GM12878 (cell line): ENCODE measurements around the gene ZDHHC18. TPM values are rescaled to one million over a fixed set of nuclear protein-coding genes. Genes with fewer than 3 reads are reported as not detected.

Experiments used
- ATAC-seq: fragments of 200-7000 bp; cut with Tn5 transposase; 3 replicates; pipeline ENCODE4 v1.9.1; 2020; ENCODE audit warnings: mild to moderate bottlenecking, moderate library complexity
- BruUV-seq: library from RNA; stranded (reverse); fragments of 400-500 nt; replicated peaks from 2 replicates; lab custom pipeline; 2021; lab: Mats Ljungman, UMichigan
- CTCF ChIA-PET: fragments of 300-600 bp; sonication (Branson Sonifier 250); formaldehyde crosslinking; extraction: SDS; loops from one replicate; lab custom pipeline; 2021; ENCODE audit warnings: inconsistent platforms; lab: Yijun Ruan, JAX
- POLR2A ChIA-PET: fragments of 350-600 bp; formaldehyde crosslinking; extraction: SDS; loops from one replicate; lab custom pipeline; 2021; ENCODE audit warnings: inconsistent platforms; lab: Charles Lee
- RAD21 ChIA-PET: fragments of 300-600 bp; sonication (Branson Sonifier 250); formaldehyde crosslinking; loops from one replicate; lab custom pipeline; 2023; ENCODE audit warnings: antibody characterized with exemption; ENCODE audit not compliant: unreplicated experiment; lab: Charles Lee
- SMC1A ChIA-PET: fragments of 300-600 bp; sonication (Branson Sonifier 250); formaldehyde crosslinking; loops from one replicate; lab custom pipeline; 2023; ENCODE audit not compliant: unreplicated experiment, uncharacterized antibody; lab: Charles Lee
- DNase-seq: peaks from one replicate; pipeline ENCODE4 v3.0.0-alpha.2; 2011; ENCODE audit warnings: low read depth, low spot score
- FAIRE-seq: peaks from 3 replicates; lab custom pipeline; 2011; peaks lifted over from hg19 to GRCh38; lab: Jason Lieb, UNC
- H2AFZ ChIP-seq: 2 replicates; pipeline ENCODE4 v1.6.0; 2011; ENCODE audit warnings: low read depth, low read length, control low read depth; ENCODE audit not compliant: control insufficient read depth
- H3K27ac ChIP-seq: 2 replicates; pipeline ENCODE4 v1.5.1; 2011; ENCODE audit warnings: control low read depth; ENCODE audit not compliant: control insufficient read depth, insufficient read depth
- H3K27me3 ChIP-seq, 2 experiments: replicated peaks in 1 of 2; 2 replicates each; pipeline versions ENCODE4 v1.6.0 to v1.6.1; 2011; ENCODE audit warnings: low read length in 1 of 2; ENCODE audit not compliant: control insufficient read depth in 2 of 2, insufficient read depth in 2 of 2
- H3K36me3 ChIP-seq, 2 experiments: 2 replicates each; pipeline ENCODE4 v1.5.1; 2011; ENCODE audit warnings: low read length in 1 of 2; ENCODE audit not compliant: control insufficient read depth in 2 of 2, insufficient read depth in 2 of 2
- H3K4me1 ChIP-seq: 2 replicates; pipeline ENCODE4 v1.6.1; 2011; ENCODE audit warnings: mild to moderate bottlenecking, low read length, moderate library complexity, mixed read lengths; ENCODE audit not compliant: control insufficient read depth, insufficient read depth
- H3K4me2 ChIP-seq: 2 replicates; pipeline ENCODE4 v1.6.0; 2011; ENCODE audit warnings: control low read depth; ENCODE audit not compliant: control insufficient read depth, insufficient read depth
- H3K4me3 ChIP-seq: fragments of 200-600 bp; sonication (generic); 2 replicates; pipeline ENCODE4 v1.5.1; 2016
- H3K79me2 ChIP-seq: 2 replicates; pipeline ENCODE4 v1.6.0; 2011; ENCODE audit warnings: low read length; ENCODE audit not compliant: control insufficient read depth, insufficient read depth
- H3K9ac ChIP-seq: 2 replicates; pipeline ENCODE4 v1.8.0; 2011; ENCODE audit warnings: low read length, control low read depth, mixed read lengths; ENCODE audit not compliant: control insufficient read depth, insufficient read depth
- H3K9me3 ChIP-seq: replicated peaks from 3 replicates; pipeline ENCODE4 v1.5.1; 2011; ENCODE audit warnings: mild to moderate bottlenecking, low read length; ENCODE audit not compliant: control insufficient read depth, insufficient read depth
- H4K20me1 ChIP-seq: 2 replicates; pipeline ENCODE4 v1.6.0; 2011; ENCODE audit not compliant: control insufficient read depth, insufficient read depth
- CEBPB ChIP-seq, 2 experiments: fragments of 150-350 bp in 1 of 2; IDR thresholded peaks; 2 replicates each; pipeline ENCODE4 v1.6.1; 2012 to 2014; ENCODE audit warnings: low read depth in 2 of 2, low read length in 2 of 2, borderline replicate concordance in 1 of 2, inconsistent platforms in 1 of 2
- CHD2 ChIP-seq: IDR thresholded peaks from 2 replicates; pipeline ENCODE4 v1.6.1; 2011; ENCODE audit warnings: low read depth, low read length, improper control_type of control experiment, borderline replicate concordance
- E2F4 ChIP-seq: IDR thresholded peaks from 2 replicates; pipeline ENCODE4 v1.6.1; 2012; ENCODE audit warnings: low read depth, low read length, improper control_type of control experiment
- HDAC2 ChIP-seq: fragments of 200-600 bp; sonication (generic); IDR thresholded peaks from 2 replicates; pipeline ENCODE4 v1.6.1; 2017
- PRDM15 ChIP-seq: fragments of 450-650 bp; formaldehyde crosslinking; IDR thresholded peaks from 2 replicates; pipeline ENCODE4 v1.4.0; 2020; ENCODE audit warnings: mild to moderate bottlenecking, moderate library complexity
- SIN3A ChIP-seq: IDR thresholded peaks from 2 replicates; pipeline ENCODE4 v1.6.1; 2012; ENCODE audit warnings: low read depth, low read length, improper control_type of control experiment
- SMARCA5 ChIP-seq: fragments of 450-650 bp; IDR thresholded peaks from 2 replicates; pipeline ENCODE4 v1.6.1; 2017; ENCODE audit warnings: mild to moderate bottlenecking
- SUPT20H ChIP-seq: IDR thresholded peaks from 2 replicates; pipeline ENCODE4 v1.6.1; 2011; ENCODE audit warnings: low read depth, mild to moderate bottlenecking, low read length, moderate library complexity, borderline replicate concordance; ENCODE audit not compliant: control insufficient read depth
- ZNF384 ChIP-seq: IDR thresholded peaks from 2 replicates; pipeline ENCODE4 v1.6.1; 2012; ENCODE audit warnings: low read depth, mild to moderate bottlenecking, low read length, improper control_type of control experiment, borderline replicate concordance
- WGBS: methylation state at CpG from one replicate; pipeline ENCODE4 v1.1.6; 2016; ENCODE audit warnings: low lambda C conversion rate; ENCODE audit not compliant: insufficient replicate concordance, insufficient coverage; ENCODE audit errors: missing lambda C conversion rate; 5-methylcytosine and 5-hydroxymethylcytosine counted together
- in situ Hi-C: fragments of 300-500 bp; cut with MboI; formaldehyde crosslinking; loops from 9 replicates; pipeline ENCODE4 v1.14.3; 2018; ENCODE audit warnings: mixed read lengths
- intact Hi-C: fragments of 100-400 bp; cut with micrococcal nuclease; formaldehyde crosslinking; loops from one replicate; pipeline ENCODE4 v1.14.2; 2022; ENCODE audit not compliant: unreplicated experiment
- polyA plus RNA-seq, 11 experiments: library from polyadenylated mRNA; depleted of rRNA in 4 of 11; unstranded in 6 of 11; stranded (reverse) in 5 of 11; fragments of >200 nt; fragmentation: Nextera tagmentation in 4 of 11; fragmentation: Illumina TruSeq in 1 of 11; extraction: Ambion mirVana in 4 of 11; extraction: Trizol in 1 of 11; gene quantifications; 1 replicate in 1 of 11; 2 replicates in 10 of 11; pipeline versions ENCODE4 v1.2.1 to v1.2.3, GENCODE V29; 2011 to 2016; ENCODE audit warnings: inconsistent platforms in 2 of 11, missing spikeins in 2 of 11, low read depth in 1 of 11
- total RNA-seq, 4 experiments: library from RNA; depleted of rRNA in 3 of 4; stranded (reverse); fragments of >200 nt in 3 of 4; fragmentation: Illumina TruSeq in 1 of 4; extraction: Trizol in 1 of 4; gene quantifications; 2 replicates each; pipeline versions ENCODE4 v1.2.1 to v1.2.3, GENCODE V29; 2013 to 2021

The ZDHHC18 gene
- total and polyA plus RNA-seq, 10 of the 15 experiments (the other 5 are each of a cell fraction or from before 2014, with no cell fraction given), result 0.40 to 81.2 (median 21.3) TPM

GRCh38 chr1:26831059-26831458, 4.6 kb downstream of the ZDHHC18 start:
- 0 out of 2 replicates have a peak, but pooled peaks have one; percentile 58 for TF ChIP-seq SMARCA5
- TF ChIP-seq SUPT20H, result no peak
- H2AFZ ChIP-seq, result no peak overlapping the region
- peaks cover 5 to 27% of the 10 kb centered on the region in 2 experiments for H3K36me3 ChIP-seq
- H3K79me2 ChIP-seq, result peaks cover 73% of the 10 kb centered on the region
- POLR2A ChIA-PET, result interaction anchor here (0.5 to 7.6 kb wide), 7 partner anchors 8 to 392 kb away, joined by 3 to 56 read pairs (median 6); no protein-coding TSS in a partner anchor
- SMC1A ChIA-PET, result interaction anchor here (0.8 to 7.2 kb wide), 7 partner anchors 8 to 228 kb away, joined by 3 to 57 read pairs (median 10); partner anchors contain the start of gene PIGV
- no peaks in the 10 kb centered on the region for H3K27me3 ChIP-seq
- CTCF ChIA-PET, result interaction anchor here (1.1 to 7.7 kb wide), 9 partner anchors 8 to 229 kb away, joined by 4 to 117 read pairs (median 6); no protein-coding TSS in a partner anchor
- ATAC-seq (no peak), FAIRE-seq (no peak), DNase-seq (no peak)
- peak overlapping the region; percentile 46 for H3K4me3 ChIP-seq
- no peaks in the 10 kb centered on the region for H4K20me1 ChIP-seq
- intact Hi-C loops (no loop called here), in situ Hi-C loops (no loop called here)
- H3K9ac ChIP-seq, result no peak overlapping the region; the same call in 1 of the 2 replicates
- peaks cover 37% of the 10 kb centered on the region for H3K4me1 ChIP-seq
- RAD21 ChIA-PET, result interaction anchor here (0.6 to 3.6 kb wide), 8 partner anchors 10 to 193 kb away, joined by 3 to 26 read pairs (median 6); no protein-coding TSS in a partner anchor
- no TSS peak for BruUV-seq
- H3K9me3 ChIP-seq, result no peaks in the 10 kb centered on the region
- WGBS, result 98% methylated on average over 3 of the region's 3 CpGs
- peak overlapping the region; percentile 24 for H3K27ac ChIP-seq
- peak overlapping the region; percentile 10 for H3K4me2 ChIP-seq

GRCh38 chr1:26831546-26832248, 5.2 kb downstream of the ZDHHC18 start:
- intact Hi-C loops, result loop anchor here (2.0 kb wide), 1 partner anchor 21 kb away; no protein-coding TSS in a partner anchor
- 93% methylated on average over 3 of the region's 3 CpGs for WGBS
- DNase-seq, result no peak
- TF ChIP-seq HDAC2 (no peak), SIN3A (no peak), CHD2 (0 out of 2 replicates have a peak, but pooled peaks have one; percentile 28), CEBPB (IDR thresholded peaks at IDR 0.05; ENCODE audit: borderline replicate concordance in 1 of 2, low read depth in 2 of 2, low read length in 2 of 2) (no peak), E2F4 (no peak), ZNF384 (no peak), PRDM15 (no peak)

More at GRCh38 chr1:26831546-26832248, 5.2 kb downstream of the ZDHHC18 start:
- Histone ChIP-seq H3K36me3 (peaks cover 5 to 29% of the 10 kb centered on the region in 2 experiments), H3K4me3 (peak overlapping the region; percentile 46; the same call in 1 of the 2 replicates), H3K27me3 (no peaks in the 10 kb centered on the region), H3K79me2 (peaks cover 70% of the 10 kb centered on the region), H3K27ac (peak overlapping the region; percentile 24), H2AFZ (no peak overlapping the region), H3K4me2 (peak overlapping the region; percentile 10), H3K4me1 (peaks cover 35% of the 10 kb centered on the region), H3K9me3 (no peaks in the 10 kb centered on the region), H3K9ac (no peak overlapping the region; the same call in 1 of the 2 replicates), H4K20me1 (no peaks in the 10 kb centered on the region)
- CTCF ChIA-PET, result interaction anchor here (1.1 to 7.7 kb wide), 12 partner anchors 10 to 249 kb away, joined by 3 to 117 read pairs (median 4); partner anchors contain the start of gene GPN2
- no TSS peak for BruUV-seq
- FAIRE-seq (no peak), ATAC-seq (no peak)
- RAD21 ChIA-PET, result interaction anchor here (1.0 to 3.6 kb wide), 7 partner anchors 11 to 229 kb away, joined by 3 to 26 read pairs (median 16); no protein-coding TSS in a partner anchor
- SMC1A ChIA-PET, result interaction anchor here (1.2 to 7.2 kb wide), 5 partner anchors 8 to 47 kb away, joined by 3 to 57 read pairs (median 10); partner anchors contain the start of gene PIGV
- POLR2A ChIA-PET, result interaction anchor here (0.5 to 7.6 kb wide), 7 partner anchors 11 to 393 kb away, joined by 3 to 56 read pairs (median 3); no protein-coding TSS in a partner anchor
- in situ Hi-C loops, result no loop called here
